Measurements from ENCODE around the gene RBM47. TPM values are rescaled to one million over a fixed set of nuclear protein-coding genes. Genes with fewer than 3 reads are reported as not detected.

RBM47 gene
- polyA plus RNA-seq, 3 donors, result 79.5 to 101 (median 92.8) TPM

DNA sequence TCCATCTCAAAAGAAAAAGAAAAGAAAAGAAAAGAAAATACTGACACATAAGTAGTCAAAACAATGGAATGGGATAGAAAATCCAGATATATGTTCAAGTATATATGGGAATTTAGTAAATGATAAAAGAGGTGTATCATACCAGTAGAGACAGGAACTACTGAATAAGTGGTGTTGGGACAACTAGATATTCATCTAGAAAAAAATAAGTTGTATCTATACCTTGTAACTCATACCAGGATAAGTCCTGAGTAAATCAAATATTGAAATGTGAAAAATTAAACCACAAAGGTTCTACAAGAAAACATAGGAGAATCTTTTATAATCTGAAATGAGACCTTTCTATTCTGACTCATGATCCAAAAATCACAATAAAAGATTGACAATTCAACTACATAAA lies 58.5 kb downstream of the RBM47 start:
- Mint-ChIP-seq H3K4me1 (peaks cover 59% of the 10 kb centered on the region), H3K9me3 (no peaks in the 10 kb centered on the region), H3K27ac (peak overlapping the region in 6 of 7 donors; percentile 1 to 98 (median 75)), H3K4me3 (no peak overlapping the region), H3K27me3 (ENCODE audit: low read depth in 3 of 3) (no peaks in the 10 kb centered on the region), H3K36me3 (peaks cover 31 to 48% of the 10 kb centered on the region in 2 donors)
- intact Hi-C loops (cut with micrococcal nuclease), result loop anchor here in 1 of 2 donors (10.0 kb wide), 1 partner anchor 54 kb away; the partner anchor contains the start of gene RBM47
- no peak for DNase-seq
- Histone ChIP-seq H3K9me3 (replicated peaks in 1 of 2; ENCODE audit: control insufficient read depth in 1 of 2, insufficient read depth in 1 of 2, low read length in 2 of 2) (no peaks in the 10 kb centered on the region), H3K4me3 (replicated peaks in 1 of 3; ENCODE audit: low read depth in 2 of 3, low read length in 3 of 3) (no peak overlapping the region), H4K20me1 (ENCODE audit: insufficient read depth, low read length) (no peaks in the 10 kb centered on the region), H2AFZ (ENCODE audit: insufficient read depth, low read depth, low read length, poor library complexity, severe bottlenecking) (no peak overlapping the region), H3K27me3 (ENCODE audit: control insufficient read depth in 2 of 2, insufficient read depth in 2 of 2, low read length in 2 of 2) (no peaks in the 10 kb centered on the region), H3K36me3 (replicated peaks in 1 of 2; ENCODE audit: control insufficient read depth in 1 of 2, insufficient read depth in 2 of 2, low read length in 2 of 2) (peaks cover 0 to 12% of the 10 kb centered on the region in 2 donors), H3K4me2 (replicated peaks; ENCODE audit: extremely low read depth, low read length, poor library complexity, severe bottlenecking) (no peak overlapping the region), H3K27ac (ENCODE audit: low read depth in 1 of 2, low read length in 2 of 2) (peak overlapping the region in 1 of 2 donors; percentile 20), H3K9ac (ENCODE audit: insufficient read depth, low read length, poor library complexity, severe bottlenecking) (no peak overlapping the region), H3K4me1 (ENCODE audit: control insufficient read depth in 1 of 2, insufficient read depth in 2 of 2, low read length in 2 of 2) (peaks cover 45 to 55% of the 10 kb centered on the region in 2 donors), H3K79me2 (ENCODE audit: insufficient read depth, low read length) (peaks cover 96% of the 10 kb centered on the region)
- TF ChIP-seq, protein P1, sequence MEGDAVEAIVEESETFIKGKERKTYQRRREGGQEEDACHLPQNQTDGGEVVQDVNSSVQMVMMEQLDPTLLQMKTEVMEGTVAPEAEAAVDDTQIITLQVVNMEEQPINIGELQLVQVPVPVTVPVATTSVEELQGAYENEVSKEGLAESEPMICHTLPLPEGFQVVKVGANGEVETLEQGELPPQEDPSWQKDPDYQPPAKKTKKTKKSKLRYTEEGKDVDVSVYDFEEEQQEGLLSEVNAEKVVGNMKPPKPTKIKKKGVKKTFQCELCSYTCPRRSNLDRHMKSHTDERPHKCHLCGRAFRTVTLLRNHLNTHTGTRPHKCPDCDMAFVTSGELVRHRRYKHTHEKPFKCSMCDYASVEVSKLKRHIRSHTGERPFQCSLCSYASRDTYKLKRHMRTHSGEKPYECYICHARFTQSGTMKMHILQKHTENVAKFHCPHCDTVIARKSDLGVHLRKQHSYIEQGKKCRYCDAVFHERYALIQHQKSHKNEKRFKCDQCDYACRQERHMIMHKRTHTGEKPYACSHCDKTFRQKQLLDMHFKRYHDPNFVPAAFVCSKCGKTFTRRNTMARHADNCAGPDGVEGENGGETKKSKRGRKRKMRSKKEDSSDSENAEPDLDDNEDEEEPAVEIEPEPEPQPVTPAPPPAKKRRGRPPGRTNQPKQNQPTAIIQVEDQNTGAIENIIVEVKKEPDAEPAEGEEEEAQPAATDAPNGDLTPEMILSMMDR (IDR thresholded peaks at IDR 0.05), result no peak

DNA sequence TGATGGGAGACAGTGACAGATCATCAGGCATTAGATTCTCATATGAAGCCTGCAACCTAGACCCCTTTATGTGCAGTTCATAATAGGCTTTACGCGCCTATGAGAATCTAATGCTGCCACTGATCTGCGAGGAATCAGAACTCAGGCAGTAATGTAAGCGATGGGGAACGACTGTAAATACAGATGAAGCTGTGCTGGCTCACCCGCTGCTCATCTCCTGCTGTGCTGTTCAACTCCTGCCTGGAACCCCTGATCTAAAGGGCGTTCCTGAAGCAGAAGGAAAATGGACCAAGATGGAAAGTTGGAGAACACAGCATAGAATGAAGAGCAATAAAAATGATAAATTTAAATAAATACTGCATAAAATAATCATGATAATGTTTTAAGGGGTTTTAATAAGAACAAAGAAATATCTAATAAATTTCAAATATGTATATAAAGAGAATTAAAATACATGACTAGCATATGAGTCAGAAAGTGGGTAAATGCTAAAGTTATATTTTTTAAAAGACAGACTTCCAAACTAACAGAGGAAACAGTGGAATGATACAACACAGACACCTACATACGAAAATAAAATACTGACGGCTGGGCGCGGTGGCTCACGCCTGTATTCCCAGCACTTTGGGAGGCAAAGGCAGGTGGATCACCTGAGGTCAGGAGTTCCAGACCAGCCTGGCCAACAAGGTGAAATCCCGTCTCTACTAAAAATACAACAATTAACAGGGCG lies 59.2 kb downstream of the RBM47 start:
- H3K4me2 ChIP-seq (replicated peaks; ENCODE audit: extremely low read depth, low read length, poor library complexity, severe bottlenecking), result no peak overlapping the region
- H3K27me3 ChIP-seq (ENCODE audit: control insufficient read depth in 2 of 2, insufficient read depth in 2 of 2, low read length in 2 of 2), result no peaks in the 10 kb centered on the region
- H3K27ac ChIP-seq (ENCODE audit: low read depth in 1 of 2, low read length in 2 of 2), result peak overlapping the region in 1 of 2 donors; percentile 20
- peaks cover 34 to 47% of the 10 kb centered on the region in 2 donors for H3K36me3 Mint-ChIP-seq
- no peaks in the 10 kb centered on the region for H3K27me3 Mint-ChIP-seq (ENCODE audit: low read depth in 3 of 3)
- intact Hi-C loops (cut with micrococcal nuclease), result loop anchor here in 1 of 2 donors (10.0 kb wide), 1 partner anchor 54 kb away; the partner anchor contains the start of gene RBM47
- H3K9me3 Mint-ChIP-seq, result no peaks in the 10 kb centered on the region
- peaks cover 59% of the 10 kb centered on the region for H3K4me1 Mint-ChIP-seq
- no peak overlapping the region for H3K4me3 ChIP-seq (replicated peaks in 1 of 3; ENCODE audit: low read depth in 2 of 3, low read length in 3 of 3)
- no peak overlapping the region for H3K9ac ChIP-seq (ENCODE audit: insufficient read depth, low read length, poor library complexity, severe bottlenecking)
- H3K4me1 ChIP-seq (ENCODE audit: control insufficient read depth in 1 of 2, insufficient read depth in 2 of 2, low read length in 2 of 2), result peaks cover 43 to 55% of the 10 kb centered on the region in 2 donors
- H3K36me3 ChIP-seq (replicated peaks in 1 of 2; ENCODE audit: control insufficient read depth in 1 of 2, insufficient read depth in 2 of 2, low read length in 2 of 2), result peaks cover 0 to 12% of the 10 kb centered on the region in 2 donors
- H4K20me1 ChIP-seq (ENCODE audit: insufficient read depth, low read length), result peaks cover 5% of the 10 kb centered on the region
- 98% methylated on average over 4 of the region's 14 CpGs for WGBS (ENCODE audit: insufficient coverage)
- no peak overlapping the region for H3K4me3 Mint-ChIP-seq
- TF ChIP-seq, protein P1 (IDR thresholded peaks at IDR 0.05), result no peak
- no peak for DNase-seq
- H3K79me2 ChIP-seq (ENCODE audit: insufficient read depth, low read length), result peaks cover 96% of the 10 kb centered on the region
- peak overlapping the region in 5 of 7 donors; percentile 35 to 98 (median 61) for H3K27ac Mint-ChIP-seq
- no peaks in the 10 kb centered on the region for H3K9me3 ChIP-seq (replicated peaks in 1 of 2; ENCODE audit: control insufficient read depth in 1 of 2, insufficient read depth in 1 of 2, low read length in 2 of 2)
- H2AFZ ChIP-seq (ENCODE audit: insufficient read depth, low read depth, low read length, poor library complexity, severe bottlenecking), result no peak overlapping the region

Data from CD14-positive monocyte (primary cell).